DMS114 treated with DMSO at 0.1 percent for 48 hours (cell line): ENCODE measurements around the gene NKX6-2.
A peak's percentile ranks its signal among the peaks of the same experiment; 100 is the strongest.
"Not testable (repeated sequence)": the region's sequence is repeated elsewhere in the genome, so short reads cannot be mapped to it uniquely, and the experiment has no call there.

Experiments
- DNase-seq: peaks from one replicate; lab custom pipeline; 2025; ENCODE audit not compliant: unreplicated experiment; lab: John Stamatoyannopoulos, UW

Gene NKX6-2

DNA sequence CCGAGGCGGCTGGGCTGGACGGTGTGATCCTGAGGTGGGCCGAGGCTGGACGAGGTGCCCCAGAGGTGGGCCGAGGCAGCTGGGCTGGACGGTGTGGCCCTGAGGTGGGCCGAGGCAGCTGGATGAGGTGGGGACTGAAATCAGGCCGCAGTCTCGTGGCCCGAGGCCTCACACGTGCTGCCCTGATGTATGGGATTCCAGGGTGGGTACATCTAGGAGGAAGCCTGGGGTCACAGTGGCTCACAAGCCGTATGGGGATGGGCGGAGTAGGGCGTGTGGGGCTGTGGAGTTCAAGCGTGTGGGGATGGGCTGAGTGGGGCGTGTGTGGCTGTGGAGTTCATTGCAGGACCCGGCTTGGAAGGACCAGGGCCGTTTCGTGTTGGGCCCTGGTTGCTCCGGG lies 12.5 kb upstream of the NKX6-2 start:
- DNase-seq = no peak

DNA sequence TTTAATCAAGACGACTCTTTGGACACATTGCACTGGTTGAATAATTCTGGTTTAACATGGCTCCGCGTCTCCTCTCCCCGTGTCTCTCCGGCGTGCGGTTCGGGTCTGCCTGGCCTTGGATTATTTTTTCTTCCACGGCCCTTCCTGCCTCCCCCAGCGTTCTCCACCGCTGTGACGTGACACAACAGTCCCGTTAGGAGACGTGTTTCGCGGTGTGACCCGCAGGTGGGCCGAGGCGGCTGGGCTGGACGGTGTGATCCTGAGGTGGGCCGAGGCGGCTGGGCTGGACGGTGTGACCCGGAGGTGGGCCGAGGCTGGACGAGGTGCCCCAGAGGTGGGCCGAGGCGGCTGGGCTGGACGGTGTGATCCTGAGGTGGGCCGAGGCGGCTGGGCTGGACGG lies 12.0 kb upstream of the NKX6-2 start:
- DNase-seq = not testable (repeated sequence)

DNA sequence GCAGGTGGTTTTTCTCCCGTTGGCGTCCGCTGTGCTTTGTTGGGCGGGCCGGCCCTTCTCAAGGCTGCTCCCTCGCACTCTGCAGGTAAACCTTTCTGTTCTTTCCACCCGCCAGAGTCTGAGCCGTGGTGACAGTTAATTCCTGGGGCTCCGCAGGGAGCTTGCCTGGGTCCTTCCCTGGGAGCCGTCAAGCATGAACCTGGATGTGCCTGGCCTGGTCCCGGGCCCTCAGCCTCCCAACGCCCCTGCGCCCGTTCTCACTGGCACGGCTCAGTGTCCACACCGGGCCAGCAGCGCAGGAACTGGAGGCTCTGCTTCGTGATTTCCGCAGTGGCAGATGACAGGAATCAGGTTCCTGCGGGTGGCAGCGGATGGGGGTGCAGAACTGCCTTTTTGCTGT lies 10.9 kb upstream of the NKX6-2 start:
- DNase-seq = no peak

- DNase-seq = no peak
Measured at GRCh38 chr10:132793871-132794849, 8.2 kb upstream of the NKX6-2 start.

DNA sequence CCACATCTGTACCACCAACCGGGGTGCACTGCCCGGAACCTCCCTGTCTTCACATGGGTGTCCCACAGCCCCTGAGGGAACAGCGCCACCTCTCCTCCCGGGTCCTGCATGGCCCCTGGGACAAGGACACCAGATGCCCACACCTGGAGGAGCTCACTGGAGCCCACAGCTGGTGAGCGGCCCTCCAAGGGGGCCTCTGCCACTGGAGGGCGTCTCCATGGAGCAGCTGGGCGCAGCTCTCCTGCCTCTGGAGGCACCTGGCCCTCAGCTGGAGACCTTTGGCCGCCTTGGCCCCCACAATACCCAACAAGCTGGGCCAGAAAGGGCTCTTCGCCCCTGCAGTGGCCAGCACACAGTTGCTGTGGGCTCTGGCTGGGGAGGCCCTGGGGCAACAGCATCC lies 7.3 kb upstream of the NKX6-2 start:
- no peak for DNase-seq

DNA sequence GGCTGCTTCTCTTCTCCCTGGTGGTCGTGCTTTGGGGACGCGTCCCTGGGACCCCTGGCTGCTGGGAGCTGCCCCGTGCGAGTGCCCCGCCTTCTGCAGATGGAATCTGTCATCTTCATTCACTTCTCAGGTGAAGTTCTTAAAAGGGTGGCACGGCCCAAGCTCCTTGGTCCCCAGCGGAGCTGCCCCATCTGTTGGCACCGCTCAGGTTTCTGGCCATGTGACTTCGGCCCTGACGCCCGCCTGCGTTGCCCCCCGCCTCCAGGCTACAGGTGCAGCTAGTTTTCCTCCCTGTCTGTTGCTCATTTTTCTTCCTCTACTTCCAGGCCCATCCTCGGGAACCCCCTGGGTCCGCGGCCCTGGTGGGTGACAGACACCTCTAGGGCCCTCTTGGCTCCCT lies 6.8 kb upstream of the NKX6-2 start:
- no peak for DNase-seq

DNA sequence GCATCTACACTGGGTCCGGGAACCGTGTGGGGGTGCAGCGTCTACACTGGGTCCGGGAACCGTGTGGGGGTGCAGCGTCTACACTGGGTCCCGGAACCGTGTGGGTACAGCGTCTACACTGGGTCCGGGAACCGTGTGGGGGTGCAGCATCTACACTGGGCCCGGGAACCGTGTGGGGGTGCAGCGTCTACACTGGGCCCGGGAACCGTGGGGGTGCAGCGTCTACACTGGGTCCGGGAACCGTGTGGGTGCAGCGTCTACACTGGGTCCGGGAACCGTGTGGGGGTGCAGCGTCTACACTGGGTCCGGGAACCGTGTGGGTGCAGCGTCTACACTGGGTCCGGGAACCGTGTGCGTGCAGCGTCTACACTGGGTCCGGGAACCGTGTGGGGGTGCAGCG lies 6.2 kb upstream of the NKX6-2 start:
- DNase-seq = not testable (repeated sequence)

- no peak for DNase-seq
Measured at GRCh38 chr10:132790934-132791829, 5.2 kb upstream of the NKX6-2 start.

GRCh38 chr10:132790470-132790869 lies 4.5 kb upstream of the NKX6-2 start:
- no peak for DNase-seq

DNA sequence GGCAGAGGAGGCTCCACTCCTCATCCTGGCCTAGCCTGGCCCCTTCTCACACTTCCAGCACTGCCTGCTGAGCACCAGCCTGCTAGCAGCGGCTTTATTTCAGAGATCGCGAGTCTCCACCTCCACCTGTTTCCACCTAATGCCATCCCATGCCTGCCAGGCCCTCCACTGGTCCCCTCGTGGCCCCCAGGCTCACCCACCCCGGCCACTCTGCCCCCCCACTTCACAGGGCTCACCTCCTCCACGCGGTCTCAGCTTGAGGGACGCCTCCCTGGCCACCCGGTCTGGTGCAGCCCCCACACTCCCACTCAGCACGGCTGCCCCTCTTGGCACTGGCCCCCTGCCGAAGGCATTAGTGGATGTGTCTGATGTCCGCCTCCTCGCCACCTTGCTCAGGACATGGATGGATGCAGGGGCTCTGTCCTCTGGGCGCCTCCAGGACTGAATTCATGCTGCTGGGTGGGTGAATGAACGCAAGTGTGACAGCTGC lies 3.8 kb upstream of the NKX6-2 start:
- no peak for DNase-seq

DNA sequence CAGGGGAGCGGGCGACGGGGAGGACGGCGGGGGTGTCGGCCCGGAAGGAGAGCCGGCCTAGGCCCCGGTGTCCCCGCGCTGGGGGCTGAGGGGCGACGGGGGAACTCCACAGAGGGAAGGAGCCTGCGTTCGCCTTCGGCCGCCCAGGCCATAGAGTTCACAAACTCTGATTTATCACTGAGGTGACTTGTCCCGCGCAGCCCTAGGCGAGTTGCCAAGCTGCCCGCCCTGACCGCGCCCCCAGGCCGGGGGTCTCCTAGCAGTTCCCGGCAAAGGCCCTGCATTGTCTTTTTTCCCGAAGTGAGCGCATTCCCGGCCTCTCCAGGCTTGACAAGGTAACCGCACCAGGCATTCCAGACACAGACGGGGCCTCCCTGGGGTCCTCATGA lies 2.9 kb upstream of the NKX6-2 start:
- DNase-seq = no peak

- DNase-seq = no peak
Measured at GRCh38 chr10:132788180-132788830, 2.4 kb upstream of the NKX6-2 start.

DNA sequence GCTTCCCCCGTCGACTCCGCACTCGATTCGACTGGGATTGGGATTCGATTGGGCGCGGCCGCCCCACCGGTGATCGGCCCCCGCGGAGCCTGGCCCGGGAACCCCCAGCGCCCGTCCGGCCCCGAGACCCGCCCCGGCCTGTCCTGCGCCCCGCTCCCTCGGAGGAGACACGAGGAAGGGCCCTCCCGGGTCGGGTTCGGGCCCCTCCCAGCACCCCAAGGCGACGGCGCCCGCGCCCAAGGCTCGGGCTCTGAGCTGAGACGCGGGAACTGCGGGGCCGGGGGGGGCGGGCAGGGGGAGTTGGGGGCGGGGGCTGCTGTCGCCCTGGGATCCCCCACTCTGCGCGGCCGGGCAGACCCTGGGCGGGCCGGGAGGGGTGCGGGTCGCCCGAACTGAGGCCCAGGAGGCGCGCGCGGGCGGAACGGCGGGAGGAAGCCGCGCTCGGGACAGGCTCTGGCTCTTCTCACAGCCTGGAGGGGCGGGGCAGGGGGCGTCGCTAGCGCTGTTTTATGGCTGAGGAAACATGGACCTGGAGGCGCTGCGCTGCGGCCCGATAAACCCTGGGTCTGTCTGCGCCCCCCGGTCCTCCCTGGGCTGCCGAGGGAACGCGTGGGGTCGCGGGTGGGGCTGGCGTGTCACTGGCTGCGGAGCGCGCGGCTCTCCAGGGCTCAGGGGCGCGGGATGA lies 1.7 kb upstream of the NKX6-2 start:
- DNase-seq = peak; percentile 22

DNA sequence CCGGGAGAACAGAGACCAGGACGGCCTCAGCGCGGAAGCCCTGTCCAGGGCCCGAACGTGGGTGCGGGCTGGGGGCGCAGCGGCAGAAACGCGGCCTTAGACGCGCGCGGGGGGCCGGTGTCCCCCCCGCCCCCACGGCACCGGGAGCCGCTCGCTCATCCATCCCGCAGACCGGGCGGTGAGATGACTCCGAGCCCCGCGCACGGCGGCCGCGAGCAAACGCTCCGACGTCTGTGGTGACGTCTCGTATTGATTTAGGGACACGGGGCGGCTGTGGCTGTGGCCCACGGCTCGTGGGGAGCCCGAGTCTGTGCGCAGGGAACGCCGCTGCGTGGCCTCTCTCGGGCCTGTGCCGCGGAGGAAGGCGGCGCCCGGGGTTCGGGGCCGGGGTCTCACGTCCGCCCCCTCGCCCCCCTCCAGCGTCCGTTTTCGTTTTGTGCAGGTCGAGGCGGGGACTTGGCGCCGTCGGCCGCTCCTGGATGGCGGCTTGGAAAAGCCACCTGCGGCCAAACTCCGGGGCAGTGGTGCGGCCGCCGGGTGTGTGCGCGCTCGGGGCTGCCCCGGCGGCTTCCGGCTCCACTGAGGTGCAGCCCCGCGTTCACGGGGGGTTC lies 1.0 kb upstream of the NKX6-2 start:
- no peak for DNase-seq

DNA sequence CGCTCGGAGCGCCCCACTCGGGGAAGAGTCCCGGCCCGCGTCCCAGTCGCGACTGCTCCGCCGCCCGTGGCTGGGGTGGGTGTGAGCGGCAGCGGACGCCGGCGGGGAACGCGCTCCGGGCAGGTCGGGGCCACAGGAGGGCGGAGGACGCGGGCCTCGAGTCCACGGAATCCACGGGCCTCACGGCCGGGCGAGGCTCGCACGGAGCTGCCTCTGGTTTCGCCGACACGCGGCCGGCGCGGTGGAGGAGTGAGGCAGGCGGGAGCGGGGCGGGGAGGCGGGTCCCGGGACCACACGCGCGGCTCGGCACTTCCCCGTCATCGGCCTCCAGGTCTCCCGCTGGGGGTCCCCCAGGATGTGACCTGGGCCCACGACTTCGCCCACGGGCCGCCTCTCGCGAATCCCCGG lies 533 bp upstream of the NKX6-2 start:
- no peak for DNase-seq

DNA sequence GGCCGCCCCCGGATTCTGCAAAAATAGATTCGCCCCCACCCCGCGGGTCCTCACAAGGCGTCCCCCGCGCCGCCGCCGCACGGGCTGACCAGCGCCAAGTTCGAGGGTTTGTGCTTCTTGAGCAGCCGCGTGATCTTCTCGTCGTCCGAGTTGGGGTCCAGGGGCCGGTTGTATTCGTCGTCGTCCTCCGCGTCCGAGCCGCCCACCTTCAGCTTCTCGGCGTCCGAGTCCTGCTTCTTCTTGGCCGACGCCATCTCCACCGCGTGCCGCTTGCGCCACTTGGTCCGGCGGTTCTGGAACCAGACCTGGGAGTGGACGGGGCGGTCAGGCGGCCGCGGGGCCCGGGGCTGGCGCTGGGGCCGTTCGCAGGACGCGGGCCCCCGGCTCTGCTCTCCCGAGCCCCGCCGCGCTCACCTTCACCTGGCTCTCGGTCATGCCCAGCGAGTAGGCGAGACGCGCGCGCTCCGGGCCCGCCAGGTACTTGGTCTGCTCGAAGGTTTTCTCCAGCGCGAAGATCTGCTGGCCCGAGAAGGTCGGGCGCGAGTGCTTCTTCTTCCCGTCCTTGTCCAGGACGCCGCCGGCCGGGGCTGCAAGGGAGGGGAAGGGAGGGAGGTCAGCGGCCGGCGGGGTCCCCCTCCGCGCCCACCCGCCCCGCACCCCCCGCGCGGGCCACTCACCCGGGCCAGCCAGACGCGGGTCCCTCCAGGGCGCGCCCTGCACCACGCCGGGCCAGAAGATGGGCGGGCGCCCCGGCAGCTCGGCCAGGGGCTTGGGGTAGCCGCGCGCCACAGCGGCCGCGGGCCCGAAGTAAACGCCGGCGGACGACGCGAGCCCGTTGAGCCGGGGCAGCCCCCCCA lies 853 bp downstream of the NKX6-2 start:
- no peak for DNase-seq

- no peak for DNase-seq
Measured at GRCh38 chr10:132783940-132784865, 1.7 kb downstream of the NKX6-2 start.
